ENCODE results near the gene TMEM100.
"Not testable (repeated sequence)": the region's sequence is repeated elsewhere in the genome, so short reads cannot be mapped to it uniquely, and the experiment has no call there.

TMEM100 gene

DNA sequence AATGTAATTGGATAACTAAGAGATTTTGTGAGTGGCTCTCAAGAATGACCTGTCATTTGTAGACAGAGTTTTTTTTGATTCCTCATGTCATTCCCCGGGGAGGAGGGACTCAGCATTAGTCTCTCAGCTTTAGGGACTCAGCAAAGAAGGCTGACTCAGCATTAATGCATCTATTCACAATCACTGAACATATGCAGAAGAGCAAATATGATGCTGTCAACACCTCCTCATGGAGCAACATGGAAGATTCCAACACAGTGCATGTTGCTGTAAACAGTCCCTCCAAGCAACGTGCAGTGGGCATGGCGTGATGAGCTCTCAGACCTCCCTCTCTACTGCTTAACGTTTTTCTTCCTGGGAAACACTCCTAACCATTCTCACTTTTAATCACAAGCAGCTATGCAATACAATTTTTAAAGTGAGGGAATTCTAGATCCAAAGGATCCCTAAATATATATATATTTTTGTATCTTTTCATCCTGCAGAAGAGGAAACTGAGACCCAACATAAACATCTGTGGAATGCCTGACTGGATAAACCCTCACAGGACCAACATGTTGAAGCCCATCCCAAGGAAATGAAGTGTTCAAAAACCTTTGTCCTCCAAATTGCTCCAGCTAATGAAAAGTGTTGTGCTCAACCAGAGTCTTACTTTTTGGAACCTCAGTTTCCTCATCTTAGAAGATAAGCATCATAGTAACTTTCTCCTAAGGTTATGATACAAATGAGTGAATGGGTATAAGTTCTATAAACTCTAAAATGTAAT is 38.9 kb downstream of the TMEM100 start:
- DNase-seq: no peak

DNA sequence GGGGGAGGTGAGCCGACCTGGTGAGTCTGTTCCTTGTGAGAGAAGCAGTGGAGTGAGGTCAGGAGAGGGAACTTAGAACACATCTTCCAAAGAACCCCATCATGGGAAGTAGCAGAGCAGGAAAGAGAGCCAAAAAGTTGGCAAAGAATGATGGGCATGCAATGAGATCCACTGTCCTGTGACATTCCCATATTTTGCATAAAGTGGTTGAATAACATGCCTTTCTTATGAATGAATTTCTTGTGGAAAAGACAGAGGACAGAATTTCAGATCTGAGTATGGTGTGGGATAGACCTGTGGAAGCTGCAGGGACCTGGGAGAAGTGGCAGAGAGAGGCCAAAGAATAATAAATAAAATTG is 41.3 kb downstream of the TMEM100 start:
- DNase-seq: no peak

DNA sequence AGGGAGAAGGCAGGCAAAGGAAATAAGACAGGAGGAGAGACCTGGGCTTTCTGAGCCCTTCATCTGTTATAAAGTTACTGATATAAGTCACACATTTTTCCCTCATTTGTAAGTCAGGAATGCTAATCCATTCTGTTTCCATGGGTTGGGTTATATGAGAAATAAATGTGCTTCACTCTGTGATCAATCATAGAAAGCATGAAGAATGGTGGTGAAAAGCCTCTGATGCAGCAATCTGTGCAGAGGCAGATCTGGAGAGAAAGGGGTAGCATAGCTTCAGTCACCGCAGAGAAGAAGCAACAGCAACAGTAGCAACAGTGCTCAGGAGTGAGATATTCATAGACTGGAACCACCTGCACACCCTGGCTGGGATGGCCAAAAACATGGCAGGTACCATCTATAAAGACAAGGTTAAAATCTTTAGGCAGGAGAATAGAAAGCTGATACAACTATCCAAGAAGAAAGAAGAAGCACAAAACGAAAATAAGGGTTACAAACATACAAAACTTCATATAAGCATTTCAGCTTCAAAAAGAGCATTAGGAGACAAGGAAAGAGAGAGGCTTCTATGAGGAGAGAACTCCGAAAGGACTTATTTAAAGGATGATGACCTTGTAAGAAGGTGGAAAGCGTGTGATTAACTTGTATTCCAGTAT is 41.9 kb downstream of the TMEM100 start:
- no peak for DNase-seq

DNA sequence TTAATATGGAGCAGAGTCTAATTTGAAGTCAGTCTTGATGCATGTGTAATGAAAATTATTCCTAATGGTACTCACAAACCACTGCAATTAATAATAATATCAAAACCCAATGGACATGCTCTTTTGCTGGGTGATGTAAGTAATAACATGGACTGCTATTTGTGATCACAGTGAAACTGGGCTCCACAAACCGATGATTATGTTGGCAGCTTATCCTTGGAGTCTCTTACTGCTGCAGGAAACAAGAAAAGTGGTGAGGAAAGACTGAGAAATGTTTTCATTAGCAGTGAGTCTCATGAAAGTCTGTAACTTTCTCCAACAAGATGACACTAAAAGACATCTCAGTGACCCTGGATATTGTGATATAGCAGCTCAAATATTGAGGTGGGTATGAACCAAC is 45.2 kb downstream of the TMEM100 start:
- no peak for DNase-seq

DNA sequence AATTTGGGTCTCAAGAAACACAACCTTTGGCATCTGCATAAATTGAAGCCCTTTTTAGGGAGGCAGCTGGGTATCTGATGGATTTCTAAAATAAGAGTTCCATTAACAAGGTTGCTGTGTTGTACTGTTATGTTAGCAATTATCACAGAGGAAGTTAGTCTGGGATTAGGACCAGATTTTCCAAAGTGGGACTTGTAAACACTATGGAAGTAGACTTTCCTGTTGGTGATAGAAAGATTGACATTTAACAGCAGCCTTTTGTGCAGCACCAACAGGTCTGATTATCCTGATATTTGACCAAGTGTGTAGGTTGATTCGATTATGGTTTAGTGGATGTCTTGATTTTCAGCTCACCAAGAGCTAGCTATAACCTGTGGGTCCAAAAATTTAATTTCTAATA is 46.4 kb downstream of the TMEM100 start:
- no peak for DNase-seq

DNA sequence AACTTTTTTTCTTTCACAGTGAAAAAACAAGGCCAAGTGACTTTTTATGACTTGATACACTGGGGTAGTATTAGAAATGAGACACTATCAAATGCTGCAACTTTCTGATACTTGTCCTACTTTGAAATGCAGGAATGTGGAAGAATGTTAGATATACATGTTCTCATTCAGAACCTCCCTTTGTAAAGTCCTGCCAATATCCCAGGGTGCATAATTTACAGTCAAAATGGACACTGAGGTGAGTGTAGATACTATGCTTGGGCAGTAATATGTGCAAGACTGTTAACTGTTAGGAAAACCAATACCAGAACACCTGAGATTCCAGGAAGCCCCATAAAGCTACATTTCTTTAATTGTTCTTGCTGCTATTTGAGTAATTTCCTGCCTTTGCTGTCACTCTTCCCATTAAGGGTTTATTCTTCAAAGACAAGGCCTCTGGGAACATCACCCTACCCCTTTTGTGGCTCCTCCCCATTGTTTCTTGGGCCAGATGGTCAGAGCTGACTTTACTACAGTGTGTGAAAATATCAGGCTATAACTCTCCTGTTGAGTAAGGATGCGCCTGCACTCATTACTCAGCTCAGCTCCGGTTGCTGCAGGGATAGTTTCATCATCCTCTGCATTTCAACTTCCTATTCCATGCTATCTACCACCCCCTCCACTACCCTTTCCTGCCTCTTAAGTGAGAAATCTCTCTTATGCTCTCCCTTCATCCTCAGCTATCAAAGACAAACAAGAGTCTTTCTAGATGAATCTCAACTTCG is 48.7 kb downstream of the TMEM100 start:
- no peak for DNase-seq

DNA sequence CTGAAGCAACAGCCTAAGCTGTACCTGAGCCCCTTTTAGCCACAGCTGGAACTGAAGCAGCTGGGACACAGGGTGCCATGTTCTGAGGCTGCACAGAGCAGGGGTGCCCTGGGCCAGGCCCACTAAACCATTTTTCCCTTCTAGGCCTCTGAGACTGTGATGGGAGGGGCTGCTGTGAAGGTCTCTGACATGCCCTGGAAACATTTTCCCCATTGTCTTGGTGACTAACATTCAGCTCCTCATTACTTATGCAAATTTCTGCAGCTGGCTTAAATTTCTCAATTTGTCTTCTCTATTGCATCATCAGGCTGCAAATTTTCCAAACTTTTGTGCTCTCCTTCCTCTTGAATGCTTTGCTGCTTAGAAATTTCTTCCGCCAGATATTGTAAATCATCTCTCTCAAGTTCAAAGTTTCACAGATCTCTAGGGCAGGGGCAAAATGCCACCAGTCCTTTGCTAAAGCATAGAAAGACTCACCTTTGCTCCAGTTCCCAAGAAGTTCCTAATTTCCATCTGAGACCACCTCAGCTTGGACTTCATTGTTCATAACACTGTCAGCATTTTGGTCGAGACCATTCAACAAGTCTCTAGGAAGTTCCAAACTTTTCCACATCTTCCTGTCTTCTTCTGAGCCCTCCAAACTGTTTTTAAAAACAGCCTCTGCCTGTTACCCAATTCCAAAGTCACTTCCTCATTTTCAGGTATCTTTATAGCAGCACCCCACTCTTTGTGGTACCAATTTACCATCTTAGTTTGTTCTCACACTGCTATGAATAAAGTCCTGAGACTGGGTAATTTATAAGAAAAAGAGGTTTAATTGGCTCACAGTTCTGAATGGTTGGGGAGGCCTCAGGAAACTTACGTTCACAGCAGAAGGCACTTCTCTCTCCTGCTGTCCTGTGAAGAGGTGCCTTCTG is 49.8 kb downstream of the TMEM100 start:
- no peak for DNase-seq

DNA sequence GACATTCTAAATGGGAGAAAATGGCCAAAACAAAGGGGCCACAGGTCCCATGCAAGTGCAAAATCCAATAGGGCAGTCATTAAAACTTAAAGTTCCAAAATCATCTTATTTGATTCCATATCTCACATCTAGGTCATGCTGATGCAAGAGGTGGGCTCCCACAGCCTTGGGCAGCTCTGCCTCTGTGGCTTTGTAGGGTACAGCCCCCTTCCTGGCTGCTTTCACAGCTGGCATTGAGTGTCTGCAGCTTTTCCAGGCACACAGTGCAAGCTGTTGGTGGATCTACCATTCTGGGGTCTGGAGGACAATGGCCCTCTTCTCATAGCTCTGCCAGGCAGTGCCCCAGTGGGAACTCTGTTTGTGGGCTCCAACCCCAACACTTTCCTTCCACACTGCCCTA is 50.7 kb downstream of the TMEM100 start:
- not testable (repeated sequence) for DNase-seq

Data from COR-L47 (cell line).